HL-60 (cell line): Measurements from ENCODE around the gene DLGAP3.

ENCODE experiments used
- TF ChIP-seq, protein P1 (sequence below): IDR thresholded peaks from one replicate; pipeline ENCODE4 v1.5.1; 2011; ENCODE audit warnings: low read length, control low read depth, inconsistent platforms; ENCODE audit not compliant: insufficient read depth
- TF ChIP-seq, protein P2 (sequence below): IDR thresholded peaks from 2 replicates; pipeline ENCODE4 v1.6.1; 2012; ENCODE audit warnings: low read depth; ENCODE audit not compliant: insufficient replicate concordance

- TF ChIP-seq, protein P1, sequence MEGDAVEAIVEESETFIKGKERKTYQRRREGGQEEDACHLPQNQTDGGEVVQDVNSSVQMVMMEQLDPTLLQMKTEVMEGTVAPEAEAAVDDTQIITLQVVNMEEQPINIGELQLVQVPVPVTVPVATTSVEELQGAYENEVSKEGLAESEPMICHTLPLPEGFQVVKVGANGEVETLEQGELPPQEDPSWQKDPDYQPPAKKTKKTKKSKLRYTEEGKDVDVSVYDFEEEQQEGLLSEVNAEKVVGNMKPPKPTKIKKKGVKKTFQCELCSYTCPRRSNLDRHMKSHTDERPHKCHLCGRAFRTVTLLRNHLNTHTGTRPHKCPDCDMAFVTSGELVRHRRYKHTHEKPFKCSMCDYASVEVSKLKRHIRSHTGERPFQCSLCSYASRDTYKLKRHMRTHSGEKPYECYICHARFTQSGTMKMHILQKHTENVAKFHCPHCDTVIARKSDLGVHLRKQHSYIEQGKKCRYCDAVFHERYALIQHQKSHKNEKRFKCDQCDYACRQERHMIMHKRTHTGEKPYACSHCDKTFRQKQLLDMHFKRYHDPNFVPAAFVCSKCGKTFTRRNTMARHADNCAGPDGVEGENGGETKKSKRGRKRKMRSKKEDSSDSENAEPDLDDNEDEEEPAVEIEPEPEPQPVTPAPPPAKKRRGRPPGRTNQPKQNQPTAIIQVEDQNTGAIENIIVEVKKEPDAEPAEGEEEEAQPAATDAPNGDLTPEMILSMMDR, result no peak
- TF ChIP-seq, protein P2, sequence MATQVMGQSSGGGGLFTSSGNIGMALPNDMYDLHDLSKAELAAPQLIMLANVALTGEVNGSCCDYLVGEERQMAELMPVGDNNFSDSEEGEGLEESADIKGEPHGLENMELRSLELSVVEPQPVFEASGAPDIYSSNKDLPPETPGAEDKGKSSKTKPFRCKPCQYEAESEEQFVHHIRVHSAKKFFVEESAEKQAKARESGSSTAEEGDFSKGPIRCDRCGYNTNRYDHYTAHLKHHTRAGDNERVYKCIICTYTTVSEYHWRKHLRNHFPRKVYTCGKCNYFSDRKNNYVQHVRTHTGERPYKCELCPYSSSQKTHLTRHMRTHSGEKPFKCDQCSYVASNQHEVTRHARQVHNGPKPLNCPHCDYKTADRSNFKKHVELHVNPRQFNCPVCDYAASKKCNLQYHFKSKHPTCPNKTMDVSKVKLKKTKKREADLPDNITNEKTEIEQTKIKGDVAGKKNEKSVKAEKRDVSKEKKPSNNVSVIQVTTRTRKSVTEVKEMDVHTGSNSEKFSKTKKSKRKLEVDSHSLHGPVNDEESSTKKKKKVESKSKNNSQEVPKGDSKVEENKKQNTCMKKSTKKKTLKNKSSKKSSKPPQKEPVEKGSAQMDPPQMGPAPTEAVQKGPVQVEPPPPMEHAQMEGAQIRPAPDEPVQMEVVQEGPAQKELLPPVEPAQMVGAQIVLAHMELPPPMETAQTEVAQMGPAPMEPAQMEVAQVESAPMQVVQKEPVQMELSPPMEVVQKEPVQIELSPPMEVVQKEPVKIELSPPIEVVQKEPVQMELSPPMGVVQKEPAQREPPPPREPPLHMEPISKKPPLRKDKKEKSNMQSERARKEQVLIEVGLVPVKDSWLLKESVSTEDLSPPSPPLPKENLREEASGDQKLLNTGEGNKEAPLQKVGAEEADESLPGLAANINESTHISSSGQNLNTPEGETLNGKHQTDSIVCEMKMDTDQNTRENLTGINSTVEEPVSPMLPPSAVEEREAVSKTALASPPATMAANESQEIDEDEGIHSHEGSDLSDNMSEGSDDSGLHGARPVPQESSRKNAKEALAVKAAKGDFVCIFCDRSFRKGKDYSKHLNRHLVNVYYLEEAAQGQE, result no peak
Measured at GRCh38 chr1:34978921-34979320, 49.5 kb upstream of the DLGAP3 start.
